GM23338 (cell line): ENCODE data around the gene SGK1. TPM values are rescaled to one million over a fixed set of nuclear protein-coding genes. Genes with fewer than 3 reads are reported as not detected.
A peak's percentile ranks its signal among the peaks of the same experiment; 100 is the strongest.

Experiments
- ATAC-seq: fragments of 200-7000 bp; cut with Tn5 transposase; 3 replicates; pipeline ENCODE4 v1.9.1; 2020
- DNase-seq: peaks from one replicate; pipeline ENCODE4 v3.0.0-alpha.2; 2015; ENCODE audit warnings: low spot score
- H2AFZ ChIP-seq: fragments of 200-600 bp; sonication (generic); 2 replicates; pipeline ENCODE4 v1.8.0; 2016; ENCODE audit warnings: antibody characterized with exemption, mild to moderate bottlenecking, moderate library complexity
- H3F3A ChIP-seq: fragments of 200-600 bp; sonication (generic); replicated peaks from 2 replicates; pipeline ENCODE4 v1.8.0; 2017; ENCODE audit warnings: antibody characterized with exemption, mixed run types, low read depth
- H3K27ac ChIP-seq: fragments of 200-600 bp; sonication (generic); 2 replicates; pipeline ENCODE4 v1.6.1; 2016; ENCODE audit warnings: low read depth
- H3K27me3 ChIP-seq: fragments of 200-600 bp; sonication (generic); 2 replicates; pipeline ENCODE4 v1.8.0; 2016; ENCODE audit warnings: mild to moderate bottlenecking, mixed run types, moderate library complexity; ENCODE audit not compliant: insufficient read depth
- H3K36me3 ChIP-seq: fragments of 200-600 bp; sonication (generic); 2 replicates; pipeline ENCODE4 v1.8.0; 2016; ENCODE audit warnings: mild to moderate bottlenecking; ENCODE audit not compliant: insufficient read depth
- H3K4me1 ChIP-seq: fragments of 200-600 bp; sonication (generic); 2 replicates; pipeline ENCODE4 v1.8.0; 2016; ENCODE audit warnings: mild to moderate bottlenecking, moderate library complexity; ENCODE audit not compliant: insufficient read depth
- H3K4me2 ChIP-seq: fragments of 200-600 bp; sonication (generic); 2 replicates; pipeline ENCODE4 v1.7.1; 2017; ENCODE audit warnings: mixed run types
- H3K4me3 ChIP-seq: fragments of 200-600 bp; sonication (generic); 2 replicates; pipeline ENCODE4 v1.6.1; 2016; ENCODE audit warnings: mixed run types
- H3K79me2 ChIP-seq: fragments of 200-600 bp; sonication (generic); replicated peaks from 2 replicates; pipeline ENCODE4 v1.8.0; 2017; ENCODE audit warnings: mild to moderate bottlenecking; ENCODE audit not compliant: insufficient read depth
- H3K9me2 ChIP-seq: fragments of 200-600 bp; sonication (generic); 2 replicates; pipeline ENCODE4 v1.8.0; 2017; ENCODE audit not compliant: insufficient read depth
- H4K20me1 ChIP-seq: fragments of 200-600 bp; sonication (generic); replicated peaks from 2 replicates; pipeline ENCODE4 v1.8.0; 2017; ENCODE audit warnings: mild to moderate bottlenecking; ENCODE audit not compliant: insufficient read depth
- H3K27ac Mint-ChIP-seq: 2 replicates; pipeline ENCODE4 v1.8.0; 2020; ENCODE audit warnings: inconsistent platforms, mild to moderate bottlenecking, moderate library complexity, mixed read lengths
- H3K27me3 Mint-ChIP-seq: 3 replicates; pipeline ENCODE4 v1.8.0; 2022; ENCODE audit warnings: low read depth, mild to moderate bottlenecking, moderate library complexity, mixed read lengths, inconsistent platforms; ENCODE audit not compliant: insufficient read depth, poor library complexity
- H3K36me3 Mint-ChIP-seq: 3 replicates; pipeline ENCODE4 v1.8.0; 2021; ENCODE audit warnings: low read depth, mild to moderate bottlenecking, inconsistent platforms, moderate library complexity, mixed read lengths
- H3K4me1 Mint-ChIP-seq: 3 replicates; pipeline ENCODE4 v1.8.0; 2020; ENCODE audit warnings: mild to moderate bottlenecking, inconsistent platforms, mixed read lengths
- H3K4me3 Mint-ChIP-seq: 3 replicates; pipeline ENCODE4 v1.8.0; 2021; ENCODE audit warnings: moderate library complexity, mild to moderate bottlenecking, inconsistent platforms, mixed read lengths
- H3K9me3 Mint-ChIP-seq: 3 replicates; pipeline ENCODE4 v1.8.0; 2020; ENCODE audit warnings: moderate library complexity, mild to moderate bottlenecking, inconsistent platforms, mixed read lengths
- CREB1 ChIP-seq: fragments of 250-450 bp; sonication (Bioruptor Pico); IDR thresholded peaks from 2 replicates; pipeline ENCODE4 v1.5.0; 2020; ENCODE audit warnings: low read depth, mild to moderate bottlenecking, moderate library complexity
- EZH2 ChIP-seq: fragments of 200-600 bp; sonication (generic); IDR thresholded peaks from one replicate; pipeline ENCODE4 v1.8.0; 2017; ENCODE audit warnings: antibody characterized with exemption, mild to moderate bottlenecking, low read depth; ENCODE audit not compliant: unreplicated experiment
- NANOG ChIP-seq: IDR thresholded peaks from 2 replicates; pipeline ENCODE4 v1.6.1; 2016; ENCODE audit warnings: antibody characterized with exemption, borderline replicate concordance
- ZNF114 ChIP-seq: fragments of 250-450 bp; sonication (Bioruptor Pico); IDR thresholded peaks from 2 replicates; pipeline ENCODE4 v1.5.0; 2020; ENCODE audit warnings: mild to moderate bottlenecking, moderate library complexity
- ZNF331 ChIP-seq: fragments of 250-450 bp; sonication (Bioruptor Pico); IDR thresholded peaks from 2 replicates; pipeline ENCODE4 v1.5.0; 2020; ENCODE audit warnings: low read depth, mild to moderate bottlenecking, moderate library complexity
- polyA plus RNA-seq: library from polyadenylated mRNA; unstranded; fragments of >200 nt; fragmentation: Nextera tagmentation; extraction: Ambion mirVana; gene quantifications from 2 replicates; pipeline ENCODE4 v1.2.1, GENCODE V29; 2016
- total RNA-seq: library from RNA; depleted of rRNA; stranded (reverse); fragments of >200 nt; shearing (Covaris generic); gene quantifications from 2 replicates; pipeline ENCODE4 v1.2.3, GENCODE V29; 2014
- TF ChIP-seq, protein P1 (sequence below): fragments of 250-450 bp; sonication (Bioruptor Pico); IDR thresholded peaks from 2 replicates; pipeline ENCODE4 v1.5.0; 2020; ENCODE audit warnings: mild to moderate bottlenecking, moderate library complexity

The SGK1 gene
- total and polyA plus RNA-seq, 2 experiments from 2014 or later = 16.3 to 37.2 TPM

- Mint-ChIP-seq H3K4me3 (no peak overlapping the region), H3K27me3 (peaks cover 1% of the 10 kb centered on the region), H3K27ac (no peak overlapping the region), H3K9me3 (peaks cover 9% of the 10 kb centered on the region; the same call in 1 of the 3 replicates), H3K4me1 (peaks cover 9% of the 10 kb centered on the region), H3K36me3 (peaks cover 2% of the 10 kb centered on the region; the same call in 2 of the 3 replicates)
- TF ChIP-seq NANOG (no peak), EZH2 (no peak), ZNF114 (CRISPR knock-in tag) (no peak), CREB1 (CRISPR knock-in tag) (no peak), ZNF331 (CRISPR knock-in tag) (no peak)
- TF ChIP-seq, protein P1, sequence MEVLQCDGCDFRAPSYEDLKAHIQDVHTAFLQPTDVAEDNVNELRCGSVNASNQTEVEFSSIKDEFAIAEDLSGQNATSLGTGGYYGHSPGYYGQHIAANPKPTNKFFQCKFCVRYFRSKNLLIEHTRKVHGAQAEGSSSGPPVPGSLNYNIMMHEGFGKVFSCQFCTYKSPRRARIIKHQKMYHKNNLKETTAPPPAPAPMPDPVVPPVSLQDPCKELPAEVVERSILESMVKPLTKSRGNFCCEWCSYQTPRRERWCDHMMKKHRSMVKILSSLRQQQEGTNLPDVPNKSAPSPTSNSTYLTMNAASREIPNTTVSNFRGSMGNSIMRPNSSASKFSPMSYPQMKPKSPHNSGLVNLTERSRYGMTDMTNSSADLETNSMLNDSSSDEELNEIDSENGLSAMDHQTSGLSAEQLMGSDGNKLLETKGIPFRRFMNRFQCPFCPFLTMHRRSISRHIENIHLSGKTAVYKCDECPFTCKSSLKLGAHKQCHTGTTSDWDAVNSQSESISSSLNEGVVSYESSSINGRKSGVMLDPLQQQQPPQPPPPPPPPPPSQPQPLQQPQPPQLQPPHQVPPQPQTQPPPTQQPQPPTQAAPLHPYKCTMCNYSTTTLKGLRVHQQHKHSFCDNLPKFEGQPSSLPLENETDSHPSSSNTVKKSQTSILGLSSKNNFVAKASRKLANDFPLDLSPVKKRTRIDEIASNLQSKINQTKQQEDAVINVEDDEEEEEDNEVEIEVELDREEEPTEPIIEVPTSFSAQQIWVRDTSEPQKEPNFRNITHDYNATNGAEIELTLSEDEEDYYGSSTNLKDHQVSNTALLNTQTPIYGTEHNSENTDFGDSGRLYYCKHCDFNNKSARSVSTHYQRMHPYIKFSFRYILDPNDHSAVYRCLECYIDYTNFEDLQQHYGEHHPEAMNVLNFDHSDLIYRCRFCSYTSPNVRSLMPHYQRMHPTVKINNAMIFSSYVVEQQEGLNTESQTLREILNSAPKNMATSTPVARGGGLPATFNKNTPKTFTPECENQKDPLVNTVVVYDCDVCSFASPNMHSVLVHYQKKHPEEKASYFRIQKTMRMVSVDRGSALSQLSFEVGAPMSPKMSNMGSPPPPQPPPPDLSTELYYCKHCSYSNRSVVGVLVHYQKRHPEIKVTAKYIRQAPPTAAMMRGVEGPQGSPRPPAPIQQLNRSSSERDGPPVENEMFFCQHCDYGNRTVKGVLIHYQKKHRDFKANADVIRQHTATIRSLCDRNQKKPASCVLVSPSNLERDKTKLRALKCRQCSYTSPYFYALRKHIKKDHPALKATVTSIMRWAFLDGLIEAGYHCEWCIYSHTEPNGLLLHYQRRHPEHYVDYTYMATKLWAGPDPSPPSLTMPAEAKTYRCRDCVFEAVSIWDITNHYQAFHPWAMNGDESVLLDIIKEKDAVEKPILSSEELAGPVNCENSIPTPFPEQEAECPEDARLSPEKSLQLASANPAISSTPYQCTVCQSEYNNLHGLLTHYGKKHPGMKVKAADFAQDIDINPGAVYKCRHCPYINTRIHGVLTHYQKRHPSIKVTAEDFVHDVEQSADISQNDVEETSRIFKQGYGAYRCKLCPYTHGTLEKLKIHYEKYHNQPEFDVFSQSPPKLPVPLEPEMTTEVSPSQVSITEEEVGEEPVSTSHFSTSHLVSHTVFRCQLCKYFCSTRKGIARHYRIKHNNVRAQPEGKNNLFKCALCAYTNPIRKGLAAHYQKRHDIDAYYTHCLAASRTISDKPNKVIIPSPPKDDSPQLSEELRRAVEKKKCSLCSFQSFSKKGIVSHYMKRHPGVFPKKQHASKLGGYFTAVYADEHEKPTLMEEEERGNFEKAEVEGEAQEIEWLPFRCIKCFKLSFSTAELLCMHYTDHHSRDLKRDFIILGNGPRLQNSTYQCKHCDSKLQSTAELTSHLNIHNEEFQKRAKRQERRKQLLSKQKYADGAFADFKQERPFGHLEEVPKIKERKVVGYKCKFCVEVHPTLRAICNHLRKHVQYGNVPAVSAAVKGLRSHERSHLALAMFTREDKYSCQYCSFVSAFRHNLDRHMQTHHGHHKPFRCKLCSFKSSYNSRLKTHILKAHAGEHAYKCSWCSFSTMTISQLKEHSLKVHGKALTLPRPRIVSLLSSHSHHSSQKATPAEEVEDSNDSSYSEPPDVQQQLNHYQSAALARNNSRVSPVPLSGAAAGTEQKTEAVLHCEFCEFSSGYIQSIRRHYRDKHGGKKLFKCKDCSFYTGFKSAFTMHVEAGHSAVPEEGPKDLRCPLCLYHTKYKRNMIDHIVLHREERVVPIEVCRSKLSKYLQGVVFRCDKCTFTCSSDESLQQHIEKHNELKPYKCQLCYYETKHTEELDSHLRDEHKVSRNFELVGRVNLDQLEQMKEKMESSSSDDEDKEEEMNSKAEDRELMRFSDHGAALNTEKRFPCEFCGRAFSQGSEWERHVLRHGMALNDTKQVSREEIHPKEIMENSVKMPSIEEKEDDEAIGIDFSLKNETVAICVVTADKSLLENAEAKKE (CRISPR knock-in tag) = no peak
- Histone ChIP-seq H3K79me2 (no peaks in the 10 kb centered on the region), H3K27ac (no peak overlapping the region), H2AFZ (peak overlapping the region; percentile 18; the same call in 1 of the 2 replicates), H3K9me2 (no peaks in the 10 kb centered on the region), H4K20me1 (no peaks in the 10 kb centered on the region), H3K4me2 (no peak overlapping the region), H3F3A (no peaks in the 10 kb centered on the region), H3K4me1 (peaks cover 10% of the 10 kb centered on the region; the same call in 1 of the 2 replicates), H3K36me3 (no peaks in the 10 kb centered on the region), H3K4me3 (no peak overlapping the region), H3K27me3 (no peaks in the 10 kb centered on the region)
- ATAC-seq (no peak), DNase-seq (no peak)
Measured at GRCh38 chr6:134288538-134289203, 29.2 kb downstream of the SGK1 start.
